ENCODE data around the gene HSD3B7.

- TF ChIP-seq POLR2AphosphoS5 (IDR thresholded peaks at IDR 0.05), result no peak
- no peak for TF ChIP-seq EP300 (IDR thresholded peaks at IDR 0.05)
- no peak for TF ChIP-seq CTCF (IDR thresholded peaks at IDR 0.05)
- no peak for TF ChIP-seq POLR2A (IDR thresholded peaks at IDR 0.05)
Measured at GRCh38 chr16:31003744-31004143, 18.7 kb downstream of the HSD3B7 start.

Data from suprapubic skin (tissue), 4 donors.